ENCODE results near the gene ABCC11.

Gene ABCC11

GRCh38 chr16:48139517-48139916 lies 107.8 kb downstream of the ABCC11 start:
- TF ChIP-seq CTCF (IDR thresholded peaks at IDR 0.05; ENCODE audit: low read depth, low read length) = no peak
- H3K4me3 ChIP-seq (ENCODE audit: low read depth, low read length) = no peak overlapping the region

GRCh38 chr16:48138543-48138942 lies 108.8 kb downstream of the ABCC11 start:
- no peak overlapping the region for H3K4me3 ChIP-seq (ENCODE audit: low read depth, low read length)
- TF ChIP-seq CTCF (IDR thresholded peaks at IDR 0.05; ENCODE audit: low read depth, low read length) = no peak

GRCh38 chr16:48137822-48138221 lies 109.5 kb downstream of the ABCC11 start:
- TF ChIP-seq CTCF (IDR thresholded peaks at IDR 0.05; ENCODE audit: low read depth, low read length) = no peak
- no peak overlapping the region for H3K4me3 ChIP-seq (ENCODE audit: low read depth, low read length)

GRCh38 chr16:48136547-48137360 lies 110.6 kb downstream of the ABCC11 start:
- TF ChIP-seq CTCF (IDR thresholded peaks at IDR 0.05; ENCODE audit: low read depth, low read length) = no peak
- H3K4me3 ChIP-seq (ENCODE audit: low read depth, low read length) = no peak overlapping the region

- no peak for TF ChIP-seq CTCF (IDR thresholded peaks at IDR 0.05; ENCODE audit: low read depth, low read length)
- H3K4me3 ChIP-seq (ENCODE audit: low read depth, low read length) = no peak overlapping the region
These were observed 113.7 kb downstream of the ABCC11 start for GRCh38 chr16:48133455-48134211.

GRCh38 chr16:48132696-48133095 lies 114.6 kb downstream of the ABCC11 start:
- no peak for TF ChIP-seq CTCF (IDR thresholded peaks at IDR 0.05; ENCODE audit: low read depth, low read length)
- no peak overlapping the region for H3K4me3 ChIP-seq (ENCODE audit: low read depth, low read length)
